Coronary artery (tissue), 2 donors: ENCODE data around the gene MAN2B2.

ENCODE experiments used
- DNase-seq: peaks from one replicate; pipeline ENCODE4 v3.0.0-alpha.2; 2017; ENCODE audit warnings: low spot score
- H3K27ac ChIP-seq, 2 donors: fragments of 200-600 bp; sonication (generic); one replicate each; pipeline ENCODE4 v1.5.1; 2016 to 2019
- H3K4me3 ChIP-seq: fragments of 200-600 bp; sonication (generic); 2 replicates; pipeline ENCODE4 v1.5.1; 2016; ENCODE audit warnings: mild to moderate bottlenecking, moderate library complexity
- TF ChIP-seq, protein P1 (sequence below): fragments of 200-600 bp; sonication (generic); IDR thresholded peaks from one replicate; pipeline ENCODE4 v1.5.1; 2019; ENCODE audit warnings: antibody characterized with exemption

The MAN2B2 gene

DNA sequence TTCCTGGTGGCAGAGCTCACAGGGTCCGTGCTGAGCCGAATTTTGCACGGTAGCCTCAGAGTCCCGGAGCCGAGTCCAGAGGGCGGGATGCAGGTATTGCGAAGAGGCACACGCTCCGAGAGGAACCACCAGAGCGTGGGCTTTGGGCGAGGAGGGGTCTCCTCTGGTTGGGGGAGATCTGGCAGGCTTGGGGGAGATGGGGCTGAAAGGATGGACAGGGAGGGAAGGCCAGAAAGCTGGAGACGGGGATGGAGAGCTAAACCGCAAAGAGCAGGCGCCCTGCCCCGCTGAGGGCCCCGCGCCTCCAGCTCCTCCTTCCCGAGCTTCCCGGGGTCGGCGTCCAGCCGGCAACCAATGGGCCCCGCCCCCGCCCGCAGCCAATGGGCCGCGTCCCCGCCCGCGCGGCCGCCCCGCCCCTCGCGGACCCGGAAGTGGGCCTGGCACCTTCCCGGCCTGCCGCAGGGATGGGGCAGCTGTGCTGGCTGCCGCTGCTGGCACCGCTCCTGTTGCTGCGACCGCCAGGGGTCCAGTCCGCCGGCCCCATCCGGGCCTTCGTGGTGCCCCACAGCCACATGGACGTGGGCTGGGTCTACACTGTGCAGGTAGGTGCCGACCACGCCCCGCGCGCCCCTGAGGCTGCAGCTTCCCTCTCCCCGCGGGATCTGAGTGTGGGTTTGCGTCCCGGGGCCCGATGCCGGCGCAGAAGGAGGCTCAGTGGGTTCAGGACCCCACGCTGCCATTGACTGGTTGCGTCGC, at the start of gene MAN2B2:
TSS of gene MAN2B2 (plus strand) at position 443 of the 756 bp plus-strand sequence. CDS start at position 465, 22 bp downstream.
- H3K4me3 ChIP-seq: peak within 1 kb of the TSS; percentile 90
- TF ChIP-seq, protein P1, sequence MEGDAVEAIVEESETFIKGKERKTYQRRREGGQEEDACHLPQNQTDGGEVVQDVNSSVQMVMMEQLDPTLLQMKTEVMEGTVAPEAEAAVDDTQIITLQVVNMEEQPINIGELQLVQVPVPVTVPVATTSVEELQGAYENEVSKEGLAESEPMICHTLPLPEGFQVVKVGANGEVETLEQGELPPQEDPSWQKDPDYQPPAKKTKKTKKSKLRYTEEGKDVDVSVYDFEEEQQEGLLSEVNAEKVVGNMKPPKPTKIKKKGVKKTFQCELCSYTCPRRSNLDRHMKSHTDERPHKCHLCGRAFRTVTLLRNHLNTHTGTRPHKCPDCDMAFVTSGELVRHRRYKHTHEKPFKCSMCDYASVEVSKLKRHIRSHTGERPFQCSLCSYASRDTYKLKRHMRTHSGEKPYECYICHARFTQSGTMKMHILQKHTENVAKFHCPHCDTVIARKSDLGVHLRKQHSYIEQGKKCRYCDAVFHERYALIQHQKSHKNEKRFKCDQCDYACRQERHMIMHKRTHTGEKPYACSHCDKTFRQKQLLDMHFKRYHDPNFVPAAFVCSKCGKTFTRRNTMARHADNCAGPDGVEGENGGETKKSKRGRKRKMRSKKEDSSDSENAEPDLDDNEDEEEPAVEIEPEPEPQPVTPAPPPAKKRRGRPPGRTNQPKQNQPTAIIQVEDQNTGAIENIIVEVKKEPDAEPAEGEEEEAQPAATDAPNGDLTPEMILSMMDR: no peak
- peak; percentile 92 for DNase-seq
- H3K27ac ChIP-seq: peak within 1 kb of the TSS; percentile 57 to 85

DNA sequence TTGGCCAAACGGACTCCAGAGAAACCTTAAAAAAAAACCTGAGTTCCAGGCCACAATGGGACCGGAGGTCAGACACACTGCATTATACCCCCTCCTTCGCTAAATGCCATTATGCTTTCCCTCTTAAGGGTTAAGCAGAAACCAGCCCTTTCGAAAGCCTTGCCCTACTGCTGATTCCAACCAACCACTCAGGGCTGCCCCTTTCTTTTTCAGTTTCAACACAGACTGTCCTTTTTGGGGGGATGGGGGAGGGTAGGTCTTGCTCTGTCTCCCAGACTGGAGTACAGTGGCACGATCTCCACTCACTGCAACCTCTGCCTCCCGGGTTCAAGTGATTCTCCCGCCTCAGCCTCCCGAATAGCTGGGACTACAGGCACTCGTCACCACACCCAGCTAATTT, 49.5 kb upstream of the MAN2B2 start:
- DNase-seq: no peak

DNA sequence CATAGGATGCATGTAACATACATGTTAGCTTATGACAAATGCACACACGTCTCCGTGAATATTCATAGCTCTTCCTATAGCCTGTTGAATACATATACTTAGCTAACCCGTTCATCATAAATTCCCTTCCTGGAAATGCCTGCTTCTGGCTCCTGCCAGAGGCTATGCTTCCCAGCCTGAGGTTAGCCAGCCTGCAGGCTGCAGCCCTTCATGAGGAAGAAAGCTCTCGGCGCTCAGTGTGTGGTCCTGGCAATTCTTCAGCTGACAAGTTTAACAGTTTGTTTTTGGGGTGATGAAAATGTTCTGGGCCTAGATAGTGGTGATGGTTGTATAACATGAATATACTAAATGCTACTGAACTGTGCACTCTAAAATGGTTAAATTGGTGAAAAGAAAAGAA, 48.8 kb upstream of the MAN2B2 start:
- TF ChIP-seq, protein P1: no peak
- no peak for DNase-seq
- no peak overlapping the region for H3K27ac ChIP-seq
- H3K4me3 ChIP-seq: no peak overlapping the region

More for the DNA sequence above, 49.5 kb upstream of the MAN2B2 start:
- Histone ChIP-seq H3K4me3 (no peak overlapping the region), H3K27ac (no peak overlapping the region)
- TF ChIP-seq, protein P1: no peak

DNA sequence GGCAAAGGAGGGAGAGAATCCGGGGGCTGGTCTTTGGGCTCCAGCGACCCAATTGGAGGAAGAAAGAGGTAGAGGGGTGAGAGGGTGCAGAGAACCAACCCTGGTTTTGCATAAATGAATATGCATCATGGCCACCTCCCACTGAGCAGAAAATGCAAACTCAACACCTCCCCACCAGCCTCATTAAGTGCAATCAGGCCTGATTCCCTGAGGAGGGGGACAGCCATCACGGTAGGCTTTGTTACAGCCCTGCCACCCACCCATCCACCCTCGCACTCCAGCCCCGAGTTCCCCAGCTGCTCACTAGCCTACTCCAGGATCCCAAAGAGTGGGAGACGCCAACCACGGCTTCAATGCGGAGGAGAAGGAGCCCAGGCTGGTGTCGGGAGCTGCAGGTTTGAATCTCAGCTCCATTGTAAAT, 48.3 kb upstream of the MAN2B2 start:
- DNase-seq: no peak
- TF ChIP-seq, protein P1: no peak
- H3K4me3 ChIP-seq: no peak overlapping the region
- H3K27ac ChIP-seq: no peak overlapping the region

DNA sequence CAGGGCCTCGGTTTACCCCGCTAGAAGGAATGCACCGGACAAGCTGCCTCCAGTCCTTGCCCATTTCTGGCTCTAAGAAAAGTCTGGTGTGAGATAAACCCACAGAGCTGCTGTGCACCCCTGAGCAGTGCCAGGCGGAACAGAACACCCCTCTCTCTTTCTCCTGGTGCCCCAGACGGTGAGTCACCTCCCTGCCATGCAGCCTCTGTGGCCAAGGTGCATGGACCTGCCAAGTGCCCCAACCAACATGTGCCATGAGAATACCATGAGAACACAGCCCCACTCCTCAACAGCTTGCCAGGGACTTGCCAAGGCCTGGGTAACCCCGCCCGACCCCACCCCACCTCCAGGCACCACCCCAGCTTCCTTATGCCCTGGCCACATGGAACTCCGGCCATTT, 47.7 kb upstream of the MAN2B2 start:
- H3K4me3 ChIP-seq: no peak overlapping the region
- no peak overlapping the region for H3K27ac ChIP-seq
- DNase-seq: no peak
- TF ChIP-seq, protein P1: no peak

DNA sequence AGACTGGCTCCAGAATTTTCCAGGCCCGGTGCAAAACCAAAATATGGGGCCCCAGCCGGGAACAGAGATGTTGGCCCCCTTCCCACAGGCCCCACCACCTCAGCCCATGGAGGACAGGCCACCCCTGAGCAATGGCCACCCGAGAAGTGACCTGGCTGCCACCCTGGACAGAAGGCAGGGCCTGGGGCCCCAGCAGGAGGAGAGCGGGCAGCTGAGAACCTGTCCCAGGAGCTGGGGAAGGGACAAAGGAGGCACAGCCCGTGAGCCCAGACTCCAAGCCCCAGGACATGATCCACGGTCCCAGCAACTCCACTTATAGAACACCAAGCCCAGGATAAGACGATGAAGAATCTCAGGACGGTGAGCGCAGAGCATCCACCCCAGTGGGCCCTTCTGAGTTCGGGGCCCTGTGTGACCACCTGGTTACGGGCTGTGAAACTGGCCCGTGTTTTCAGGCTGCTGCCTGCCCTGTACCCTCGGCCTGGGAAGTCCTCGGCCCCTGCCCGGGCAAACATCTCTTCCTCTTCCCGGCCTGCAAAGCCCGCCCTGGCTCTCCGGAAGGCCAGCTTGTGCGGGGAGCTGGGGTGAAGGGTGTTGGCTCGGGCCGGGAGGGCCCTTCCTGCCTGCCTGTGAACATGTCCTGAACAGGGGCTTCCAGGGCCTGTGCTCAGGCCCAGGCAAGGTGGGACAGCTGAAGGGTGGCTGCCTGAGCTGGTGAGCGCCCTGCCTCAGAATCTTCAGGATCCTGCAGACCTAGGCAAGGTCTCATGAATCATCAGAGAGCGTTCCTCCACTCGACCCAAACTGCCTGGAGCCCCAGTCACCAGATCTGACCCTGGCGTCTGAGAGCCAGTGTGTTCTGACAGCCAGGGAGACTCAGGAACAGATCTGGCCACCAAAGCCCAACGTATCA, 47.0 kb upstream of the MAN2B2 start:
- TF ChIP-seq, protein P1: no peak
- DNase-seq: no peak
- Histone ChIP-seq H3K27ac (no peak overlapping the region), H3K4me3 (no peak overlapping the region)
